SK-N-MC (cell line): ENCODE data around the gene PRKRA.
"Not testable (repeated sequence)": the region's sequence is repeated elsewhere in the genome, so short reads cannot be mapped to it uniquely, and the experiment has no call there.

Experiments used
- DNase-seq: peaks from one replicate; pipeline ENCODE4 v3.0.0-alpha.2; 2011; ENCODE audit warnings: low read depth, low spot score
- H3K27ac ChIP-seq: fragments of 200-600 bp; sonication (generic); 2 replicates; pipeline ENCODE4 v1.5.1; 2016; ENCODE audit warnings: mixed run types
- H3K36me3 ChIP-seq: fragments of 200-600 bp; sonication (generic); 2 replicates; pipeline ENCODE4 v1.6.1; 2017; ENCODE audit warnings: antibody characterized with exemption, low read length, mixed read lengths; ENCODE audit not compliant: insufficient read depth
- H3K4me3 ChIP-seq: fragments of 200-600 bp; sonication (generic); 2 replicates; pipeline ENCODE4 v1.5.1; 2016
- H3K9ac ChIP-seq: fragments of 200-600 bp; sonication (generic); 2 replicates; pipeline ENCODE4 v1.8.0; 2017; ENCODE audit warnings: mixed run types, mixed read lengths; ENCODE audit not compliant: insufficient read length
- H3K9me3 ChIP-seq: fragments of 200-600 bp; sonication (generic); 2 replicates; pipeline ENCODE4 v1.6.1; 2017; ENCODE audit warnings: low read depth, mild to moderate bottlenecking, antibody characterized with exemption, low read length, moderate library complexity, mixed read lengths
- EZH2 ChIP-seq: fragments of 200-600 bp; sonication (generic); IDR thresholded peaks from one replicate; pipeline ENCODE4 v1.6.1; 2017; ENCODE audit warnings: antibody characterized with exemption
- FOXP2 ChIP-seq: optimal IDR thresholded peaks from 2 replicates; pipeline ENCODE3; 2011; ENCODE audit warnings: mild to moderate bottlenecking, moderate library complexity; ENCODE audit not compliant: insufficient read depth; ENCODE audit errors: extremely low read length, control extremely low read depth
- POLR2AphosphoS5 ChIP-seq: IDR thresholded peaks from 2 replicates; pipeline ENCODE4 v1.6.1; 2012; ENCODE audit warnings: mild to moderate bottlenecking, low read depth, low read length, borderline replicate concordance

The PRKRA gene

GRCh38 chr2:178414266-178415247 lies 36.4 kb downstream of the PRKRA start:
- H3K9me3 ChIP-seq: no peaks in the 10 kb centered on the region
- DNase-seq: peak; percentile 88
- no peak for TF ChIP-seq EZH2
- TF ChIP-seq POLR2AphosphoS5: peak; percentile 75; the same call in 1 of the 2 replicates
- no peak for TF ChIP-seq FOXP2
- H3K27ac ChIP-seq: peak overlapping the region; percentile 92
- H3K9ac ChIP-seq: peak overlapping the region; percentile 90
- H3K36me3 ChIP-seq: no peaks in the 10 kb centered on the region
- H3K4me3 ChIP-seq: peak overlapping the region; percentile 93

GRCh38 chr2:178413472-178414265 lies 37.3 kb downstream of the PRKRA start:
- Histone ChIP-seq H3K27ac (peak overlapping the region; percentile 92), H3K9ac (peak overlapping the region; percentile 90), H3K4me3 (peak overlapping the region; percentile 93), H3K36me3 (no peaks in the 10 kb centered on the region), H3K9me3 (no peaks in the 10 kb centered on the region)
- TF ChIP-seq FOXP2 (no peak), POLR2AphosphoS5 (peak; percentile 64; the same call in 1 of the 2 replicates), EZH2 (no peak)
- no peak for DNase-seq

GRCh38 chr2:178412453-178412852 lies 38.5 kb downstream of the PRKRA start:
- not testable (repeated sequence) for H3K4me3 ChIP-seq, H3K36me3 ChIP-seq, H3K9me3 ChIP-seq, DNase-seq, H3K9ac ChIP-seq
- peak overlapping the region; percentile 57; the same call in 1 of the 2 replicates for H3K27ac ChIP-seq

- H3K36me3 ChIP-seq: no peaks in the 10 kb centered on the region
- TF ChIP-seq EZH2 (no peak), FOXP2 (no peak), POLR2AphosphoS5 (no peak)
- DNase-seq: no peak
- no peak overlapping the region for H3K4me3 ChIP-seq
- H3K27ac ChIP-seq: peak overlapping the region; percentile 57; the same call in 1 of the 2 replicates
- no peak overlapping the region for H3K9ac ChIP-seq
- no peaks in the 10 kb centered on the region for H3K9me3 ChIP-seq
Measured at GRCh38 chr2:178412047-178412446, 38.9 kb downstream of the PRKRA start.

- TF ChIP-seq EZH2 (no peak), FOXP2 (no peak)
- H3K36me3 ChIP-seq: no peaks in the 10 kb centered on the region
Measured at GRCh38 chr2:178409261-178409660, 41.7 kb downstream of the PRKRA start.

GRCh38 chr2:178404368-178404767 lies 46.6 kb downstream of the PRKRA start:
- DNase-seq: no peak
- no peak overlapping the region for H3K9ac ChIP-seq
- TF ChIP-seq POLR2AphosphoS5 (no peak), FOXP2 (no peak), EZH2 (no peak)
- H3K27ac ChIP-seq: no peak overlapping the region
- no peaks in the 10 kb centered on the region for H3K36me3 ChIP-seq
- H3K9me3 ChIP-seq: no peaks in the 10 kb centered on the region
- no peak overlapping the region for H3K4me3 ChIP-seq

More at GRCh38 chr2:178409261-178409660, 41.7 kb downstream of the PRKRA start:
- Histone ChIP-seq H3K27ac (no peak overlapping the region), H3K9me3 (no peaks in the 10 kb centered on the region), H3K4me3 (no peak overlapping the region), H3K9ac (no peak overlapping the region)
- no peak for DNase-seq

- Histone ChIP-seq H3K36me3 (no peaks in the 10 kb centered on the region), H3K9me3 (no peaks in the 10 kb centered on the region), H3K27ac (no peak overlapping the region), H3K4me3 (no peak overlapping the region), H3K9ac (no peak overlapping the region)
- TF ChIP-seq EZH2: no peak
- no peak for TF ChIP-seq FOXP2
- no peak for TF ChIP-seq POLR2AphosphoS5
- DNase-seq: no peak
Measured at GRCh38 chr2:178403671-178404306, 47.2 kb downstream of the PRKRA start.

GRCh38 chr2:178401994-178402437 lies 49.0 kb downstream of the PRKRA start:
- TF ChIP-seq POLR2AphosphoS5 (no peak), FOXP2 (no peak), EZH2 (no peak)
- Histone ChIP-seq H3K4me3 (no peak overlapping the region), H3K27ac (no peak overlapping the region), H3K9me3 (no peaks in the 10 kb centered on the region), H3K9ac (no peak overlapping the region), H3K36me3 (no peaks in the 10 kb centered on the region)
- DNase-seq: no peak
